Activated B cell treated with CpG ODN at 0.5 μM for 24 hours (primary cell): ENCODE results near the gene MYH3. TPM values are rescaled to one million over a fixed set of nuclear protein-coding genes. Genes with fewer than 3 reads are reported as not detected.

Source experiments
- ATAC-seq: fragments of 200-7000 bp; cut with Tn5 transposase; one replicate; pipeline ENCODE4 v1.10.0; 2021; ENCODE audit warnings: low read depth, mild to moderate bottlenecking, moderate library complexity
- CTCF ChIA-PET: fragments of 350-600 bp; sonication (Branson Sonifier 250); formaldehyde crosslinking; loops from one replicate; lab custom pipeline; 2021; ENCODE audit warnings: antibody characterized with exemption; lab: Charles Lee
- POLR2A ChIA-PET: fragments of 350-600 bp; sonication (Branson Sonifier 250); formaldehyde crosslinking; loops from one replicate; lab custom pipeline; 2021; ENCODE audit warnings: antibody characterized with exemption; lab: Charles Lee
- DNase-seq: peaks from one replicate; pipeline ENCODE4 v3.0.0; 2022
- H3K27ac Mint-ChIP-seq: one replicate; pipeline ENCODE4 v1.8.0; 2020; ENCODE audit warnings: mixed read lengths
- H3K27me3 Mint-ChIP-seq: one replicate; pipeline ENCODE4 v1.8.0; 2021; ENCODE audit warnings: mixed read lengths
- H3K36me3 Mint-ChIP-seq: one replicate; pipeline ENCODE4 v1.8.0; 2021; ENCODE audit warnings: low read depth, mixed read lengths
- H3K4me1 Mint-ChIP-seq: one replicate; pipeline ENCODE4 v1.8.0; 2021; ENCODE audit warnings: mixed read lengths
- H3K4me3 Mint-ChIP-seq: one replicate; pipeline ENCODE4 v1.8.0; 2020; ENCODE audit warnings: mild to moderate bottlenecking, mixed read lengths
- H3K9me3 Mint-ChIP-seq: one replicate; pipeline ENCODE4 v1.8.0; 2020; ENCODE audit warnings: mixed read lengths
- intact Hi-C: fragments of 100-400 bp; cut with micrococcal nuclease; formaldehyde crosslinking; loops from one replicate; pipeline ENCODE4 v1.15.1; 2024
- total RNA-seq: library from RNA; stranded (reverse); gene quantifications from 2 replicates; pipeline ENCODE4 v1.2.3, GENCODE V29; 2022
- TF ChIP-seq, protein P1 (sequence below): fragments of 200-600 bp; IDR thresholded peaks from one replicate; pipeline ENCODE4 v1.8.0; 2022; ENCODE audit warnings: antibody characterized with exemption, mild to moderate bottlenecking

The MYH3 gene
- total RNA-seq, 1 donor from 2014 or later = 5.9 TPM

DNA sequence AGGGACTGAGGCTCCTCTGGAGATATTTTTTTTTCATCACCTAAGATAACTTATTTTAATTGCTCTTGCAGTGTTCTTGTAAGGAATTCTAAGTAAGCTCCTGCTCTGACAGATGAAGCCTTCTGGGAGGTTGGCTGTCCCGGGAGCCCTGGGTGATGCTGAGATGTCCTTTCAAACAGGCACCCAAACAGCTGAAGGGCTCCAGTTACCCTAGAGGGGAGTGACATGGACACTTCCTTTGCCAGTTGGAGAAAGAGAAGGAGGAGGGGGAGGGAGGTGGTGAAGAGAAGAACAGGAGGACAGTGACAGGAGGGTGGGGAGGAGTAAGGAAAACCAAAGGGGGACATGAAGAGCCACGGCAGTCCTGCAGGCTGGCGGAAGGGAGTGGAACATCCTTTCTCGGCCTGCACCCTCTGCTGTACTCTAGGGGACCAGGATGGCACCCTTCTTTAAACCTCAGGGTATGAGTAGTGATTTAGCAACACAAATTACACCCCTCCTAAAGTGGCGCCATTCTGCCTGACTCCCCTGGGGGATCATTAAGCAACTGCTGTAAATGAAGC lies 51.8 kb downstream of the MYH3 start:
- Mint-ChIP-seq H3K27ac (no peak overlapping the region), H3K4me3 (no peak overlapping the region), H3K9me3 (no peaks in the 10 kb centered on the region), H3K4me1 (no peaks in the 10 kb centered on the region), H3K36me3 (no peaks in the 10 kb centered on the region), H3K27me3 (peaks cover 4% of the 10 kb centered on the region)
- DNase-seq = no peak
- TF ChIP-seq, protein P1, sequence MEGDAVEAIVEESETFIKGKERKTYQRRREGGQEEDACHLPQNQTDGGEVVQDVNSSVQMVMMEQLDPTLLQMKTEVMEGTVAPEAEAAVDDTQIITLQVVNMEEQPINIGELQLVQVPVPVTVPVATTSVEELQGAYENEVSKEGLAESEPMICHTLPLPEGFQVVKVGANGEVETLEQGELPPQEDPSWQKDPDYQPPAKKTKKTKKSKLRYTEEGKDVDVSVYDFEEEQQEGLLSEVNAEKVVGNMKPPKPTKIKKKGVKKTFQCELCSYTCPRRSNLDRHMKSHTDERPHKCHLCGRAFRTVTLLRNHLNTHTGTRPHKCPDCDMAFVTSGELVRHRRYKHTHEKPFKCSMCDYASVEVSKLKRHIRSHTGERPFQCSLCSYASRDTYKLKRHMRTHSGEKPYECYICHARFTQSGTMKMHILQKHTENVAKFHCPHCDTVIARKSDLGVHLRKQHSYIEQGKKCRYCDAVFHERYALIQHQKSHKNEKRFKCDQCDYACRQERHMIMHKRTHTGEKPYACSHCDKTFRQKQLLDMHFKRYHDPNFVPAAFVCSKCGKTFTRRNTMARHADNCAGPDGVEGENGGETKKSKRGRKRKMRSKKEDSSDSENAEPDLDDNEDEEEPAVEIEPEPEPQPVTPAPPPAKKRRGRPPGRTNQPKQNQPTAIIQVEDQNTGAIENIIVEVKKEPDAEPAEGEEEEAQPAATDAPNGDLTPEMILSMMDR = no peak
- intact Hi-C loops = no loop called here
- peak; percentile 28 for ATAC-seq
- CTCF ChIA-PET = interaction anchor here (1.2 kb wide), 1 partner anchor 12 kb away, joined by 6 read pairs; no protein-coding TSS in a partner anchor
- POLR2A ChIA-PET = no interaction called here

DNA sequence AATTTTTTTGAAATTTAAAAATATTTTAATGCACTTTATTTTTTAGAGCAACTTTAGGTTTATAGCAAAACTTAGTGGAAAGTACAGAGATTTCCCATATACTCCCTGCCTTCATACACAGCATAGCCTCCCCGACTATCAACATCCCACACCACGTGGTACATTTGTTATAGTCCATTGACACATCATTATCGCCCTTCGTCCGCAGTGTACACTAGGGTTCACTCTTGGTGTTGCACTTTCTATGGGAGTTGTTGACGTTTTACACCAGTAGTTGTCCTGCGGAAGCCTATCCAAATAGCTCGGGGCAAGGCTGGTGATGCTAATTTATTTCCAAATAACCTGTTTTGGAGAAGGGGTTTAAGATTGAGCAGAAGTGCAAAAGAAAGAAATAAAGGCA lies 52.6 kb downstream of the MYH3 start:
- Mint-ChIP-seq H3K9me3 (no peaks in the 10 kb centered on the region), H3K4me3 (no peak overlapping the region), H3K4me1 (no peaks in the 10 kb centered on the region), H3K27me3 (peaks cover 4% of the 10 kb centered on the region), H3K36me3 (no peaks in the 10 kb centered on the region), H3K27ac (no peak overlapping the region)
- ChIA-PET CTCF (interaction anchor here (1.2 kb wide), 1 partner anchor 13 kb away, joined by 6 read pairs; no protein-coding TSS in a partner anchor), POLR2A (no interaction called here)
- DNase-seq (no peak), ATAC-seq (no peak)
- TF ChIP-seq, protein P1 = no peak
- intact Hi-C loops = no loop called here

DNA sequence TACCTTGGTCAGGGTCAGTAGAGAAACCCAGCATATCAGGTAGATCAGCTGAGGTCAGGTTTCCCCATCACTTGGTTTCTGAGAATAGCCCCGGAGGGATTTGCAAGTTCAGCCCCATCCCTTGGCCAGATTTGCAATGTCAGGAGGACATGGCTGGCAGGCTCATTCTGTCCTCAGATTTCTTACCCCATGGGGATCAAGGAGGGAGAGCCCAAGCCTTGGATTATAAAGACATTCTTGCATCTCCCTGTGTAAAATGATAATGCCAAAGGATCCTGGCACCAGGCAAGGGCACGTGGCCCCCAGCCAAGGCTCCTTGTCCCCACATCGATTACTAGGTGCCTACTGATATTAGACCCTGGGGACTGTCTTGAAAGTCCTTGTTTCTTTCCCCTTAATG lies 53.2 kb downstream of the MYH3 start:
- POLR2A ChIA-PET = no interaction called here
- intact Hi-C loops = no loop called here
- Mint-ChIP-seq H3K27ac (no peak overlapping the region), H3K4me1 (no peaks in the 10 kb centered on the region), H3K9me3 (no peaks in the 10 kb centered on the region), H3K36me3 (no peaks in the 10 kb centered on the region), H3K4me3 (no peak overlapping the region), H3K27me3 (peaks cover 2% of the 10 kb centered on the region)
- CTCF ChIA-PET = interaction anchor here (1.7 to 3.0 kb wide), 2 partner anchors 11 to 13 kb away, joined by 5 to 13 read pairs; no protein-coding TSS in a partner anchor
- TF ChIP-seq, protein P1 = no peak
- ATAC-seq = no peak
- no peak for DNase-seq

DNA sequence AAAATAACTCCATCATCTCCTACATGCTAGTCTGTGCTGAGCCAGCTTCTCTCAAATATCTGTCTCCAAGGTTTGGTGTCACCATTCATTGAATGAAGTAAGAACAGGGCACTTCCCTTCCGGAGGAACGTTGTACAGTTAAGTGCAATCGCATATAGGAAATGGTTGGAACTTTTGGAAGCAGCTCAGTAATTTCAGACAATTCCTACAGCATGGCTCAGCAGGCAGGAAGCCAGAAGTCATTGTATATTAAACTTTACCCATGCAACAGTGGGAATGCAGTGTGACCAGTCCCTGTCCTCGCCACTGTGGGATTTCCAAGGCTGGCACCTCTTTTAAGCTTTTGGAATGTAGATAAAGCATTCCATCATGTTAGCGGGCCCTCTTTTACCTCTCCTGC lies 56.5 kb downstream of the MYH3 start:
- POLR2A ChIA-PET = no interaction called here
- DNase-seq (no peak), ATAC-seq (no peak)
- Mint-ChIP-seq H3K27ac (no peak overlapping the region), H3K4me1 (no peaks in the 10 kb centered on the region), H3K27me3 (peaks cover 2% of the 10 kb centered on the region), H3K4me3 (no peak overlapping the region), H3K9me3 (no peaks in the 10 kb centered on the region), H3K36me3 (no peaks in the 10 kb centered on the region)
- intact Hi-C loops = no loop called here
- TF ChIP-seq, protein P1 = no peak
- CTCF ChIA-PET = no interaction called here

DNA sequence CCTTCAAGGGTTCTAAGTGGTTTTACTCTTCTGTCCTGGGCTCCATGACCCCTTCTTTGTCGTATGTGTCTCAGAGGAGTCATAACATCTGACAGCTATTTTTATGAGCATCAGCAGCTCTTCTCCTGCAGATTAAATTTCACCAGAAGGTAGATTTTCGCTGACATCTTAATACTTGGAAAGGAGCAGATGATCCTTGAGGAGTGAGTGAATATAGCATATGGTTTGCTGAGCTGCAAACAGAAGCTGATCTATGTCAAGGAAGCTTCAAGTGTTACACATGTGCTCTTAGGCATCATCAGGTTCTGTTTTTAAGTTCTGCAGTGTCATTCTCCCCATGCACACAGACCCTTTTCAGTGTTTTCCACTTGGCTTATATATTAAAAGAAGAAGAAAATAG lies 58.5 kb downstream of the MYH3 start:
- ATAC-seq = no peak
- TF ChIP-seq, protein P1 = no peak
- H3K4me1 Mint-ChIP-seq = no peaks in the 10 kb centered on the region
- intact Hi-C loops = no loop called here
- ChIA-PET POLR2A (no interaction called here), CTCF (interaction anchor here (1.6 kb wide), 1 partner anchor 19 kb away, joined by 5 read pairs; no protein-coding TSS in a partner anchor)
- no peaks in the 10 kb centered on the region for H3K9me3 Mint-ChIP-seq
- peaks cover 10% of the 10 kb centered on the region for H3K27me3 Mint-ChIP-seq
- H3K36me3 Mint-ChIP-seq = no peaks in the 10 kb centered on the region
- no peak overlapping the region for H3K27ac Mint-ChIP-seq
- no peak for DNase-seq
- no peak overlapping the region for H3K4me3 Mint-ChIP-seq
